Lower lobe of right lung (tissue), 2 donors: ENCODE data around the gene LDHB. TPM values are rescaled to one million over a fixed set of nuclear protein-coding genes. Genes with fewer than 3 reads are reported as not detected.

ENCODE experiments used
- ATAC-seq, 2 donors: fragments of 200-7000 bp; cut with Tn5 transposase; one replicate each; pipeline ENCODE4 v1.9.1; 2020 to 2022; ENCODE audit warnings: mild to moderate bottlenecking in 2 of 2, moderate library complexity in 2 of 2
- DNase-seq: peaks from one replicate; pipeline ENCODE4 v3.0.0-alpha.2; 2020
- H3K27ac ChIP-seq: fragments of 200-600 bp; one replicate; pipeline ENCODE4 v1.8.0; 2022
- H3K27me3 ChIP-seq: fragments of 200-600 bp; one replicate; pipeline ENCODE4 v1.8.0; 2022; ENCODE audit warnings: low read depth
- H3K36me3 ChIP-seq: fragments of 200-600 bp; one replicate; pipeline ENCODE4 v1.8.0; 2022; ENCODE audit warnings: mild to moderate bottlenecking
- H3K4me1 ChIP-seq: fragments of 200-600 bp; one replicate; pipeline ENCODE4 v1.8.0; 2022
- H3K4me3 ChIP-seq: fragments of 200-600 bp; one replicate; pipeline ENCODE4 v1.8.0; 2022; ENCODE audit warnings: mild to moderate bottlenecking
- H3K9me3 ChIP-seq: fragments of 200-600 bp; one replicate; pipeline ENCODE4 v1.8.0; 2022
- CTCF ChIP-seq: fragments of 200-600 bp; IDR thresholded peaks from one replicate; pipeline ENCODE4 v1.8.0; 2022; ENCODE audit warnings: antibody characterized with exemption, mild to moderate bottlenecking
- intact Hi-C: fragments of 100-400 bp; cut with DNase I; formaldehyde crosslinking; loops from one replicate; pipeline ENCODE4 v1.11.0; 2022
- total RNA-seq: library from RNA; stranded (reverse); fragmentation: NEBNext Ultra II Directional; extraction: Animal tissue kit (Norgen Biotek cat#: 25700); gene quantifications from one replicate; pipeline ENCODE4 v1.2.1, GENCODE V29; 2021
- donor health status: DM: no; HTN: yes; CAD: no; lungs with severe emphysema.

Gene LDHB
- total RNA-seq, 1 donor from 2014 or later: 382 TPM

- intact Hi-C loops: no loop called here
- H3K4me3 ChIP-seq: no peak overlapping the region
- TF ChIP-seq CTCF: no peak
- no peak overlapping the region for H3K27ac ChIP-seq
- no peaks in the 10 kb centered on the region for H3K27me3 ChIP-seq
- peaks cover 15% of the 10 kb centered on the region for H3K4me1 ChIP-seq
- DNase-seq (no peak), ATAC-seq (no peak)
- H3K36me3 ChIP-seq: peaks cover 3% of the 10 kb centered on the region
- H3K9me3 ChIP-seq: no peaks in the 10 kb centered on the region
These were observed 1.7 kb upstream of the LDHB start for GRCh38 chr12:21659383-21659782.

- H3K27me3 ChIP-seq: no peaks in the 10 kb centered on the region
- DNase-seq: no peak
- H3K9me3 ChIP-seq: no peaks in the 10 kb centered on the region
- H3K36me3 ChIP-seq: peaks cover 27% of the 10 kb centered on the region
- peak; percentile 71 to 80 for ATAC-seq
- H3K27ac ChIP-seq: peak overlapping the region; percentile 91
- intact Hi-C loops: no loop called here
- TF ChIP-seq CTCF: no peak
- peaks cover 15% of the 10 kb centered on the region for H3K4me1 ChIP-seq
- H3K4me3 ChIP-seq: peak overlapping the region; percentile 83
These were observed 727 bp downstream of the LDHB start for GRCh38 chr12:21656905-21657325.

- Histone ChIP-seq H3K4me1 (peaks cover 15% of the 10 kb centered on the region), H3K9me3 (no peaks in the 10 kb centered on the region), H3K36me3 (peaks cover 41% of the 10 kb centered on the region), H3K27ac (no peak overlapping the region), H3K27me3 (no peaks in the 10 kb centered on the region), H3K4me3 (peak overlapping the region; percentile 83)
- intact Hi-C loops: no loop called here
- DNase-seq (no peak), ATAC-seq (no peak)
- TF ChIP-seq CTCF: no peak
These were observed 2.1 kb downstream of the LDHB start for GRCh38 chr12:21655591-21655990.

- ATAC-seq: no peak
These were observed 5.8 kb downstream of the LDHB start for GRCh38 chr12:21651821-21652220.

GRCh38 chr12:21650997-21651396, 6.6 kb downstream of the LDHB start:
- Histone ChIP-seq H3K27ac (no peak overlapping the region), H3K9me3 (no peaks in the 10 kb centered on the region), H3K4me1 (peaks cover 6% of the 10 kb centered on the region), H3K36me3 (peaks cover 71% of the 10 kb centered on the region), H3K4me3 (no peak overlapping the region), H3K27me3 (no peaks in the 10 kb centered on the region)
- intact Hi-C loops: no loop called here
- no peak for ATAC-seq
- no peak for DNase-seq
- no peak for TF ChIP-seq CTCF

More at GRCh38 chr12:21651821-21652220, 5.8 kb downstream of the LDHB start:
- Histone ChIP-seq H3K4me3 (no peak overlapping the region), H3K36me3 (peaks cover 63% of the 10 kb centered on the region), H3K27me3 (no peaks in the 10 kb centered on the region), H3K27ac (no peak overlapping the region), H3K9me3 (no peaks in the 10 kb centered on the region), H3K4me1 (peaks cover 14% of the 10 kb centered on the region)
- DNase-seq: no peak
- no peak for TF ChIP-seq CTCF
- intact Hi-C loops: no loop called here

- DNase-seq (no peak), ATAC-seq (no peak)
- Histone ChIP-seq H3K36me3 (peaks cover 74% of the 10 kb centered on the region), H3K27me3 (no peaks in the 10 kb centered on the region), H3K9me3 (no peaks in the 10 kb centered on the region), H3K4me3 (no peak overlapping the region), H3K4me1 (no peaks in the 10 kb centered on the region), H3K27ac (no peak overlapping the region)
- TF ChIP-seq CTCF: no peak
- intact Hi-C loops: no loop called here
These were observed 8.6 kb downstream of the LDHB start for GRCh38 chr12:21649034-21649433.
